Hepatocyte (in vitro differentiated cells): Measurements from ENCODE around the gene RAB11FIP2. TPM values are rescaled to one million over a fixed set of nuclear protein-coding genes. Genes with fewer than 3 reads are reported as not detected.

Experiments used
- DNase-seq: peaks from one replicate; pipeline ENCODE4 v3.0.0-alpha.2; 2016; ENCODE audit warnings: low spot score
- H2AFZ ChIP-seq: fragments of 200-600 bp; sonication (generic); 2 replicates; pipeline ENCODE4 v1.6.0; 2016; ENCODE audit warnings: antibody characterized with exemption, mild to moderate bottlenecking
- H3K27ac ChIP-seq: fragments of 200-600 bp; sonication (generic); 2 replicates; pipeline ENCODE4 v1.5.1; 2016; ENCODE audit warnings: mild to moderate bottlenecking
- H3K27me3 ChIP-seq: fragments of 200-600 bp; sonication (generic); 2 replicates; pipeline ENCODE4 v1.6.1; 2016
- H3K36me3 ChIP-seq: fragments of 200-600 bp; sonication (generic); replicated peaks from 2 replicates; pipeline ENCODE4 v1.5.1; 2016; ENCODE audit warnings: low read depth; ENCODE audit not compliant: insufficient read depth
- H3K4me1 ChIP-seq: fragments of 200-600 bp; sonication (generic); 2 replicates; pipeline ENCODE4 v1.5.1; 2016; ENCODE audit warnings: mild to moderate bottlenecking, moderate library complexity; ENCODE audit not compliant: insufficient read depth
- H3K4me2 ChIP-seq: fragments of 200-600 bp; sonication (generic); 2 replicates; pipeline ENCODE4 v1.6.0; 2016
- H3K4me3 ChIP-seq: fragments of 200-600 bp; sonication (generic); 2 replicates; pipeline ENCODE4 v1.5.1; 2016; ENCODE audit warnings: mild to moderate bottlenecking
- H3K79me2 ChIP-seq: fragments of 200-600 bp; sonication (generic); 2 replicates; pipeline ENCODE4 v1.6.0; 2017; ENCODE audit warnings: mild to moderate bottlenecking
- H3K9me2 ChIP-seq: fragments of 200-600 bp; sonication (generic); replicated peaks from 2 replicates; pipeline ENCODE4 v1.6.0; 2017; ENCODE audit warnings: mild to moderate bottlenecking; ENCODE audit not compliant: insufficient read depth
- H3K9me3 ChIP-seq: fragments of 200-600 bp; sonication (generic); 2 replicates; pipeline ENCODE4 v1.5.1; 2016; ENCODE audit warnings: low read depth, mild to moderate bottlenecking
- H4K20me1 ChIP-seq: fragments of 200-600 bp; sonication (generic); 2 replicates; pipeline ENCODE4 v1.6.0; 2016; ENCODE audit warnings: mild to moderate bottlenecking; ENCODE audit not compliant: insufficient read depth, poor library complexity, severe bottlenecking
- EZH2 ChIP-seq: fragments of 200-600 bp; sonication (generic); IDR thresholded peaks from 2 replicates; pipeline ENCODE4 v1.6.1; 2016; ENCODE audit warnings: antibody characterized with exemption, mild to moderate bottlenecking, borderline replicate concordance
- EZH2phosphoT487 ChIP-seq: fragments of 200-600 bp; sonication (generic); IDR thresholded peaks from one replicate; pipeline ENCODE4 v1.6.1; 2018; ENCODE audit warnings: antibody characterized with exemption, mild to moderate bottlenecking, low read depth, moderate library complexity; ENCODE audit not compliant: unreplicated experiment, severe bottlenecking
- WGBS: methylation state at CpG from one replicate; pipeline ENCODE4 v1.1.6; 2016; ENCODE audit warnings: low lambda C conversion rate; ENCODE audit errors: missing lambda C conversion rate; 5-methylcytosine and 5-hydroxymethylcytosine counted together
- polyA plus RNA-seq: library from polyadenylated mRNA; unstranded; fragments of >200 nt; fragmentation: Nextera tagmentation; extraction: Ambion mirVana; gene quantifications from 2 replicates; pipeline ENCODE4 v1.2.1, GENCODE V29; 2016
- total RNA-seq: library from RNA; depleted of rRNA; stranded (reverse); fragments of >200 nt; gene quantifications from 2 replicates; pipeline ENCODE4 v1.2.3, GENCODE V29; 2014
- TF ChIP-seq, protein P1 (sequence below): fragments of 200-600 bp; sonication (generic); IDR thresholded peaks from 2 replicates; pipeline ENCODE4 v1.5.1; 2016; ENCODE audit warnings: antibody characterized with exemption, mild to moderate bottlenecking; ENCODE audit not compliant: poor library complexity

The RAB11FIP2 gene
- total and polyA plus RNA-seq, 2 experiments from 2014 or later = 9.7 to 32.5 TPM

DNA sequence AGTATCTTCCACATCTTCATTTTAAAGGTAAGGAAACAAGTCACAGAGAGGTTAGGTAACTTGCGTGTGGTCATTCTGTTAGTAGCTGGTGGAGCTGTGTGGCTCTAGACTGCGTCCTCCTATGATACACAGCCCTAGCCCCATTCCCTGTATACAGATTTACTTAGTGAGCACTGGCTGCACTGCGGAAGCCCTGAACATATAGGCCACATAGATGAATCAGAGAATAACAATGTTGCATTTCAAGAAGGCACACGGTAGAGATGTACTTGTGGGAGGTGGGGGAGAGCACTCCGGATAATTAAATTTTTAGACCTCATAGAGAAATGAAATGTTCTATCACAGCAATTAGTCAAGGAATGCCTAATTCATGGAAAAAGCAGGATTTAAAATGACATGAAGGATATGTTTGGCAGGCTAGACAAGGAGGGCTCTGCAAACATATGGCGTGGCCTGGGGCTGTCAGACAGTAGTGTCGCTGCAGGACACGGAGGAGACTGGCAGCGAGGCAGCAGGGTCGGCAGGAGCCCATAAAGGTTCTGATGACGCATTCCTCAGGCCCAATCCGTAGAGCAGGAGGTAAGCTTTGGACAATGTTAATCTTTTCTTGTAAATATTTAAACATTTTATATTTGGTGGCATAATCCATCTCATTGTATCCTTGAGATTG, 29.5 kb downstream of the RAB11FIP2 start:
- H3K27ac ChIP-seq = no peak overlapping the region
- no peaks in the 10 kb centered on the region for H3K9me2 ChIP-seq
- H3K4me3 ChIP-seq = no peak overlapping the region
- no peaks in the 10 kb centered on the region for H3K27me3 ChIP-seq
- TF ChIP-seq EZH2phosphoT487 (no peak), EZH2 (no peak)
- TF ChIP-seq, protein P1, sequence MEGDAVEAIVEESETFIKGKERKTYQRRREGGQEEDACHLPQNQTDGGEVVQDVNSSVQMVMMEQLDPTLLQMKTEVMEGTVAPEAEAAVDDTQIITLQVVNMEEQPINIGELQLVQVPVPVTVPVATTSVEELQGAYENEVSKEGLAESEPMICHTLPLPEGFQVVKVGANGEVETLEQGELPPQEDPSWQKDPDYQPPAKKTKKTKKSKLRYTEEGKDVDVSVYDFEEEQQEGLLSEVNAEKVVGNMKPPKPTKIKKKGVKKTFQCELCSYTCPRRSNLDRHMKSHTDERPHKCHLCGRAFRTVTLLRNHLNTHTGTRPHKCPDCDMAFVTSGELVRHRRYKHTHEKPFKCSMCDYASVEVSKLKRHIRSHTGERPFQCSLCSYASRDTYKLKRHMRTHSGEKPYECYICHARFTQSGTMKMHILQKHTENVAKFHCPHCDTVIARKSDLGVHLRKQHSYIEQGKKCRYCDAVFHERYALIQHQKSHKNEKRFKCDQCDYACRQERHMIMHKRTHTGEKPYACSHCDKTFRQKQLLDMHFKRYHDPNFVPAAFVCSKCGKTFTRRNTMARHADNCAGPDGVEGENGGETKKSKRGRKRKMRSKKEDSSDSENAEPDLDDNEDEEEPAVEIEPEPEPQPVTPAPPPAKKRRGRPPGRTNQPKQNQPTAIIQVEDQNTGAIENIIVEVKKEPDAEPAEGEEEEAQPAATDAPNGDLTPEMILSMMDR = no peak
- no peaks in the 10 kb centered on the region for H4K20me1 ChIP-seq
- no peak for DNase-seq
- H3K4me2 ChIP-seq = no peak overlapping the region
- H3K4me1 ChIP-seq = no peaks in the 10 kb centered on the region
- no peaks in the 10 kb centered on the region for H3K79me2 ChIP-seq
- H2AFZ ChIP-seq = no peak overlapping the region
- H3K36me3 ChIP-seq = no peaks in the 10 kb centered on the region
- 85% methylated on average over 12 of the region's 12 CpGs for WGBS
- no peaks in the 10 kb centered on the region for H3K9me3 ChIP-seq

DNA sequence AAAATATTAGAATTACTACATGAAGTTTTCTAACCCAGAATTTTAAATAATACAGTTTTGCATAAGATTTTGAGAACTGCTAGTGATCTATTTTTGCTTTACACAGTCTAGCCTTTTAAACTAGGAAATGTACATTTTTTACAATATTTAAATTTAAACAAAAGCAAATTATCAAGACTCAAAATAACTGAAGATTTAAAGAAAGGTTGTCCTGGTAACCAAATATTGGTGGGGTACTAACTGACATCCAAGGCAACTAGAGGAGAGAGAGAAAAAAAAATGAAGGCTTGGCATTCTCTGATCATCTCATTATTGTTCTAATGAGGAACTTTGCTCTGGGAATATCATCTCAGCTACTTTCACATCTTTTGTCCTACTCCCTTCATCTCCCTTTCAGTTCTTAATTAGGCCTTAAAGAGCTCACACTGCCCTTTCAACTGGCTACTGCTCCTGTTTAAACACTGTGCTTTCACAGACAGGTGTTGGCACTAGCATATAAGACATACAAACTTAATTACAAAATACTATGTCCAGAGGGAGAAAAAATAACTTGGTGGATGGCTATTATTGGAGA, 33.7 kb downstream of the RAB11FIP2 start:
- Histone ChIP-seq H3K4me3 (no peak overlapping the region), H3K4me1 (no peaks in the 10 kb centered on the region), H2AFZ (no peak overlapping the region), H3K27me3 (no peaks in the 10 kb centered on the region), H4K20me1 (no peaks in the 10 kb centered on the region), H3K36me3 (no peaks in the 10 kb centered on the region), H3K4me2 (no peak overlapping the region), H3K9me3 (no peaks in the 10 kb centered on the region), H3K27ac (no peak overlapping the region), H3K9me2 (no peaks in the 10 kb centered on the region), H3K79me2 (no peaks in the 10 kb centered on the region)
- DNase-seq = no peak
- no peak for TF ChIP-seq EZH2

DNA sequence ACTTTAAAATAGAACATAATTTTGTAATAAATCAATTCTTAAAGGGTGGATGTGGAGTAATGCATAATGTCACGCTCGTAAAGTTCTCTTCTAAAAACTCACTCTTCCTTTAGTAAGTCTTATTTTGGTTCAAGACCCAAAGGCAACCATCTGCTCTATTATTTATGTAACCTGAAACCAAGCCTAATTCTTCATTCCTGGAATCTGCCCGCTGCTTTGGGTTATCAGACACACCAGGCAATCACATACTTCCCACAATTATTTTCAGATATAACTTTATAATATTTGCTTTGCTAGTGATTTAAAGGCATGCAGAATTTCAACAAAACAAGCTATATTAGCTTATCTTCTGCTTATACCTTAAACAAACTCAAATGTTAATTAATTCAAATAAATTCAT, 39.0 kb downstream of the RAB11FIP2 start:
- TF ChIP-seq EZH2phosphoT487 (no peak), EZH2 (no peak)
- H3K4me1 ChIP-seq = no peaks in the 10 kb centered on the region
- no peak overlapping the region for H3K4me3 ChIP-seq
- 83% methylated on average over 3 of the region's 3 CpGs for WGBS
- no peak for DNase-seq
- H3K27ac ChIP-seq = no peak overlapping the region
- no peak overlapping the region for H3K4me2 ChIP-seq
- H4K20me1 ChIP-seq = no peaks in the 10 kb centered on the region
- no peak overlapping the region for H2AFZ ChIP-seq
- no peaks in the 10 kb centered on the region for H3K9me3 ChIP-seq
- H3K9me2 ChIP-seq = no peaks in the 10 kb centered on the region
- H3K27me3 ChIP-seq = no peaks in the 10 kb centered on the region
- H3K79me2 ChIP-seq = no peaks in the 10 kb centered on the region
- no peaks in the 10 kb centered on the region for H3K36me3 ChIP-seq

DNA sequence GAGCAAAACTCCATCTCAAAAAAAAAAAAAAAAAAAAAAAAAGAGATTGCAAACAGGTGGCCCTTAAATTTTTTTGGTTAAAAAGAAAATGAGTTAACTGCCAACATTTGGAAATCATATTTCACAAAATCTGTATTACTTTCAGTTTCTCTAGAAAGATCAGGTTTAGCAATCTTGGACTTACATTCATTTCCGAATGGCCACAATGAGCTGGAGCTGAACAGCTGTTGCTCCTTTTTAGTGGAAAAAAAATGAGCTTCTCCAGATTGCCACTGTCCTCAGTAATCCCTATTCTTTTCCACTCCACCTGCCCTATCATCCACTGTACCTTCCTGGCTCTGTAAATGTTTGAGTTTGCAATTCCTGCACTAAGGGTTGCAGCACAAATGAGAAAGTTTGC, 43.6 kb downstream of the RAB11FIP2 start:
- no peaks in the 10 kb centered on the region for H3K9me2 ChIP-seq
- no peak overlapping the region for H3K27ac ChIP-seq
- H4K20me1 ChIP-seq = no peaks in the 10 kb centered on the region
- no peaks in the 10 kb centered on the region for H3K36me3 ChIP-seq
- H3K27me3 ChIP-seq = no peaks in the 10 kb centered on the region
- WGBS = 96% methylated on average over 1 of the region's 1 CpG
- no peaks in the 10 kb centered on the region for H3K9me3 ChIP-seq
- H2AFZ ChIP-seq = no peak overlapping the region
- H3K4me3 ChIP-seq = no peak overlapping the region
- no peaks in the 10 kb centered on the region for H3K79me2 ChIP-seq
- DNase-seq = no peak
- no peak overlapping the region for H3K4me2 ChIP-seq
- no peak for TF ChIP-seq EZH2
- no peaks in the 10 kb centered on the region for H3K4me1 ChIP-seq

DNA sequence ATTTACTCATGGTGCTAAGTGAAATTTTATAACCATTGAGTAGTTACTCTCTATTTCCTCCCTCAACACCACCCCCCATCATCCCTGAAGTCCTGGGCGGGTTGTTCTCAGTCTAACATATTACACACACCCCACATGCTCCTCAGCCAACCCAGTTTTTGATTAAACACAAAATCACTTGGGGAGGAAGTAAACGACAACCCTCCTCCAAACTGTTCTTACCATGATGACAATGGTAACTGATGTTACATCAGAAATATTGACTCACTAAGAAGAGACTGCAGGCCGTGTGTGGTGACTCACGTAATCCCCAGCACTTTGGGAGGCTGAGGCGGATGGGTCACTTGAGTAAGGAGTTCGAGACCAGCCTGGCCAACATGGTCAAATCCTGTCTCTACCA, 44.2 kb downstream of the RAB11FIP2 start:
- no peak for DNase-seq
- no peaks in the 10 kb centered on the region for H3K27me3 ChIP-seq
- no peaks in the 10 kb centered on the region for H3K9me3 ChIP-seq
- no peak overlapping the region for H3K4me2 ChIP-seq
- H4K20me1 ChIP-seq = no peaks in the 10 kb centered on the region
- no peak overlapping the region for H3K4me3 ChIP-seq
- TF ChIP-seq EZH2 = no peak
- no peaks in the 10 kb centered on the region for H3K79me2 ChIP-seq
- H3K27ac ChIP-seq = no peak overlapping the region
- no peaks in the 10 kb centered on the region for H3K9me2 ChIP-seq
- H3K36me3 ChIP-seq = no peaks in the 10 kb centered on the region
- no peaks in the 10 kb centered on the region for H3K4me1 ChIP-seq
- WGBS = 93% methylated on average over 6 of the region's 6 CpGs
- no peak overlapping the region for H2AFZ ChIP-seq
